CD14-positive monocyte (primary cell): ENCODE data around the gene TRA2B. TPM values are rescaled to one million over a fixed set of nuclear protein-coding genes. Genes with fewer than 3 reads are reported as not detected.

Source experiments
- DNase-seq, 3 donors: peaks; one replicate each; pipeline ENCODE4 v3.0.0-alpha.2; 2011 to 2022
- H2AFZ ChIP-seq: 2 replicates; pipeline ENCODE4 v1.6.0; 2012; ENCODE audit warnings: mild to moderate bottlenecking, low read depth, low read length, inconsistent platforms; ENCODE audit not compliant: insufficient read depth, poor library complexity, severe bottlenecking
- H3K27ac ChIP-seq, 2 donors: 1 replicate in 1 of 2; 2 replicates in 1 of 2; pipeline ENCODE4 v1.5.1; 2012 to 2013; ENCODE audit warnings: low read length in 2 of 2, control low read depth in 1 of 2, inconsistent platforms in 1 of 2, low read depth in 1 of 2, mild to moderate bottlenecking in 1 of 2
- H3K27me3 ChIP-seq, 2 donors: one replicate each; pipeline versions ENCODE4 v1.6.0 to v1.6.1; 2011 to 2013; ENCODE audit warnings: low read length in 2 of 2; ENCODE audit not compliant: control insufficient read depth in 2 of 2, insufficient read depth in 2 of 2
- H3K36me3 ChIP-seq, 2 donors: replicated peaks in 1 of 2; 1 replicate in 1 of 2; 2 replicates in 1 of 2; pipeline versions ENCODE4 v1.5.1 to v1.6.1; 2012 to 2013; ENCODE audit warnings: low read length in 2 of 2, control low read depth in 1 of 2, inconsistent platforms in 1 of 2, mild to moderate bottlenecking in 1 of 2; ENCODE audit not compliant: insufficient read depth in 2 of 2, control insufficient read depth in 1 of 2
- H3K4me1 ChIP-seq, 2 donors: 1 replicate in 1 of 2; 2 replicates in 1 of 2; pipeline versions ENCODE4 v1.5.1 to v1.6.1; 2012 to 2013; ENCODE audit warnings: low read length in 2 of 2, control low read depth in 1 of 2, inconsistent platforms in 1 of 2, mild to moderate bottlenecking in 1 of 2, moderate library complexity in 1 of 2; ENCODE audit not compliant: insufficient read depth in 2 of 2, control insufficient read depth in 1 of 2
- H3K4me2 ChIP-seq: replicated peaks from 2 replicates; pipeline ENCODE3; 2012; ENCODE audit warnings: low read length, moderate library complexity, mild to moderate bottlenecking; ENCODE audit not compliant: poor library complexity, severe bottlenecking; ENCODE audit errors: extremely low read depth
- H3K4me3 ChIP-seq, 3 experiments: fragments of 200-600 bp in 1 of 3; sonication (generic) in 1 of 3; replicated peaks in 1 of 3; 1 replicate in 2 of 3; 2 replicates in 1 of 3; pipeline ENCODE4 v1.5.1; 2011 to 2013; ENCODE audit warnings: low read length in 3 of 3, mild to moderate bottlenecking in 3 of 3, control low read depth in 2 of 3, low read depth in 2 of 3, inconsistent platforms in 1 of 3, moderate library complexity in 1 of 3
- H3K79me2 ChIP-seq: 2 replicates; pipeline ENCODE4 v1.6.0; 2012; ENCODE audit warnings: mild to moderate bottlenecking, control low read depth, inconsistent platforms, low read length, moderate library complexity; ENCODE audit not compliant: insufficient read depth
- H3K9ac ChIP-seq: 2 replicates; pipeline ENCODE4 v1.6.0; 2017; ENCODE audit warnings: low read length, mild to moderate bottlenecking; ENCODE audit not compliant: insufficient read depth, poor library complexity, severe bottlenecking
- H3K9me3 ChIP-seq, 2 donors: replicated peaks in 1 of 2; 1 replicate in 1 of 2; 2 replicates in 1 of 2; pipeline versions ENCODE4 v1.5.1 to v1.6.1; 2012 to 2013; ENCODE audit warnings: low read length in 2 of 2, control low read depth in 1 of 2; ENCODE audit not compliant: control insufficient read depth in 1 of 2, insufficient read depth in 1 of 2
- H4K20me1 ChIP-seq: 2 replicates; pipeline ENCODE4 v1.6.0; 2012; ENCODE audit warnings: mild to moderate bottlenecking, low read length, control low read depth, moderate library complexity; ENCODE audit not compliant: insufficient read depth
- H3K27ac Mint-ChIP-seq, 7 donors: one replicate each; pipeline ENCODE4 v1.8.0; 2020; ENCODE audit warnings: mild to moderate bottlenecking in 7 of 7, mixed read lengths in 7 of 7, moderate library complexity in 6 of 7, inconsistent platforms in 2 of 7
- H3K27me3 Mint-ChIP-seq, 3 donors: one replicate each; pipeline ENCODE4 v1.8.0; 2021 to 2022; ENCODE audit warnings: low read depth in 3 of 3, mild to moderate bottlenecking in 3 of 3, mixed read lengths in 3 of 3, moderate library complexity in 3 of 3, inconsistent platforms in 1 of 3
- H3K36me3 Mint-ChIP-seq, 2 donors: one replicate each; pipeline ENCODE4 v1.8.0; 2020; ENCODE audit warnings: mixed read lengths in 2 of 2, inconsistent platforms in 1 of 2, mild to moderate bottlenecking in 1 of 2
- H3K4me1 Mint-ChIP-seq: one replicate; pipeline ENCODE4 v1.8.0; 2020; ENCODE audit warnings: mild to moderate bottlenecking, mixed read lengths
- H3K4me3 Mint-ChIP-seq, 2 donors: one replicate each; pipeline ENCODE4 v1.8.0; 2020; ENCODE audit warnings: mild to moderate bottlenecking in 2 of 2, mixed read lengths in 2 of 2, moderate library complexity in 1 of 2
- H3K9me3 Mint-ChIP-seq, 7 donors: one replicate each; pipeline ENCODE4 v1.8.0; 2020 to 2022; ENCODE audit warnings: mixed read lengths in 7 of 7, mild to moderate bottlenecking in 6 of 7, moderate library complexity in 6 of 7, inconsistent platforms in 2 of 7
- WGBS: methylation state at CpG from one replicate; pipeline ENCODE4 v1.1.5; 2013; ENCODE audit warnings: missing lambda C conversion rate; ENCODE audit not compliant: insufficient coverage; 5-methylcytosine and 5-hydroxymethylcytosine counted together
- intact Hi-C, 2 donors: fragments of 100-400 bp; cut with micrococcal nuclease; formaldehyde crosslinking; loops; one replicate each; pipeline versions ENCODE4 v1.15.0 to v1.15.1; 2023
- polyA plus RNA-seq, 3 donors: library from polyadenylated mRNA; depleted of rRNA in 1 of 3; unstranded in 2 of 3; stranded (reverse) in 1 of 3; fragments of 300-500 nt in 2 of 3; fragments of >200 nt in 1 of 3; fragmentation: Illumina TruSeq in 2 of 3; gene quantifications; 1 replicate in 2 of 3; 2 replicates in 1 of 3; pipeline ENCODE4 v1.2.3, GENCODE V29; 2012 to 2021
- TF ChIP-seq, protein P1 (sequence below): fragments of 200-600 bp; IDR thresholded peaks from one replicate; pipeline ENCODE4 v1.8.0; 2022; ENCODE audit warnings: antibody characterized with exemption, mild to moderate bottlenecking

TRA2B gene
- polyA plus RNA-seq, 3 donors = 99.9 to 507 (median 121) TPM

DNA sequence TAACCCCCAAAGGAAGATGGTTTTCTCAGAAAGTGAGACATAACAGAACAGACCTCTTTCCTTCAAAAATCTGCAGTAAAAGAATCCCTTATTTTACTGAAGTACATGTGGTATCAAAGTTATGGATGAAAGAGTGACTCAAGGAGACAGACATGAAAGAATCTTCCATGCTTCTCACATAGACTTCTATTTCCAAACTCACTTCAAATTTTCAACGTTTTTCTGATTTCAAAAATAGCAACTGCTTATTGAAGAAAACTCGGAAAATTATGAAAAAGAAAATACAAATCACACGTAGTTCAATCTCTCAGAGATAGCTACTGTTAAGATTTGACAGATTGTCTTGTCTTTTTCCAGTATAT, 39.8 kb upstream of the TRA2B start:
- intact Hi-C loops = no loop called here
- Mint-ChIP-seq H3K9me3 (peaks cover 0 to 3% (median 0%) of the 10 kb centered on the region in 7 donors), H3K4me3 (no peak overlapping the region), H3K4me1 (peaks cover 10% of the 10 kb centered on the region), H3K27ac (no peak overlapping the region), H3K27me3 (peaks cover 0 to 9% (median 1%) of the 10 kb centered on the region in 3 donors), H3K36me3 (peaks cover 0 to 12% of the 10 kb centered on the region in 2 donors)
- TF ChIP-seq, protein P1, sequence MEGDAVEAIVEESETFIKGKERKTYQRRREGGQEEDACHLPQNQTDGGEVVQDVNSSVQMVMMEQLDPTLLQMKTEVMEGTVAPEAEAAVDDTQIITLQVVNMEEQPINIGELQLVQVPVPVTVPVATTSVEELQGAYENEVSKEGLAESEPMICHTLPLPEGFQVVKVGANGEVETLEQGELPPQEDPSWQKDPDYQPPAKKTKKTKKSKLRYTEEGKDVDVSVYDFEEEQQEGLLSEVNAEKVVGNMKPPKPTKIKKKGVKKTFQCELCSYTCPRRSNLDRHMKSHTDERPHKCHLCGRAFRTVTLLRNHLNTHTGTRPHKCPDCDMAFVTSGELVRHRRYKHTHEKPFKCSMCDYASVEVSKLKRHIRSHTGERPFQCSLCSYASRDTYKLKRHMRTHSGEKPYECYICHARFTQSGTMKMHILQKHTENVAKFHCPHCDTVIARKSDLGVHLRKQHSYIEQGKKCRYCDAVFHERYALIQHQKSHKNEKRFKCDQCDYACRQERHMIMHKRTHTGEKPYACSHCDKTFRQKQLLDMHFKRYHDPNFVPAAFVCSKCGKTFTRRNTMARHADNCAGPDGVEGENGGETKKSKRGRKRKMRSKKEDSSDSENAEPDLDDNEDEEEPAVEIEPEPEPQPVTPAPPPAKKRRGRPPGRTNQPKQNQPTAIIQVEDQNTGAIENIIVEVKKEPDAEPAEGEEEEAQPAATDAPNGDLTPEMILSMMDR = peak; percentile 31
- Histone ChIP-seq H3K4me2 (no peak overlapping the region), H3K9ac (no peak overlapping the region), H3K79me2 (no peaks in the 10 kb centered on the region), H3K4me1 (no peaks in the 10 kb centered on the region), H2AFZ (no peak overlapping the region), H3K4me3 (no peak overlapping the region), H4K20me1 (no peaks in the 10 kb centered on the region), H3K27me3 (no peaks in the 10 kb centered on the region), H3K9me3 (no peaks in the 10 kb centered on the region), H3K36me3 (no peaks in the 10 kb centered on the region), H3K27ac (no peak overlapping the region)
- no CpG with 5 or more reads among the region's 3 CpGs for WGBS
- DNase-seq = no peak

DNA sequence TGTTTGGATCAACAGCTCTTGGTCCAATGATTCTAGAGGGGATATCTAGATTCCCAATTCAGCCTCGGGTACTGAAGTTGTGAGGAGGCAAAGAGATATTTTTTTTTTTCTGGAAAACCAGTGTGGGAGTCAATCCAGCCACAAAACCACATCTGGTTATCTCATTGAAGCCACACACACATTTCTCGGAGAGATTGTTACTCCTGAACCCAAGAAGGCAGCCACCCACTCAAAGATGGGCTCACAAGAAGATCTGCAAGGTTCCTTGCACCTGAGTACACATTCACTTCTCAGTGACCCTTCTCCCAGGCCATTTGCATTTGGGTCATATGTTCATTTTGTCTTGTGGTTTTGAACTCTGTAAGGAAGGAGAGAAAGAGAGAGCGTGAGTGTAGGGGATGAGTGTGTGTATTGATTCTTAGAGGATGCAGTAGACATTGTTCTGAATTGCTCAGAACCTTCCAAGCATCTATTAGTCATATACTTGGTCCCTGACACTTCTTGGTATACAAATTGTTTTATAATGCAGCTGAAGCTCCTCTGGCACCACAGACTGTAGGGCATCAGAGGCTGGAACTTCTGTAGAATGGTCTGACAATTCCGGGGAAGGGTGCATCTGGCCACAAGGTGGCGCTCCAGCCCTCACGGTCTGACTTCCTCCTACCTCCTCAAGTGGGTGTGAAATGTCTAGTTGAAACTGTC, 39.3 kb upstream of the TRA2B start:
- H3K27ac Mint-ChIP-seq = no peak overlapping the region
- peak; percentile 61 to 76 (median 68) for DNase-seq
- intact Hi-C loops = no loop called here
- Histone ChIP-seq H3K36me3 (no peaks in the 10 kb centered on the region), H3K9ac (no peak overlapping the region), H3K4me3 (no peak overlapping the region), H4K20me1 (no peaks in the 10 kb centered on the region), H3K27me3 (no peaks in the 10 kb centered on the region), H3K27ac (no peak overlapping the region), H3K4me2 (no peak overlapping the region), H2AFZ (no peak overlapping the region), H3K4me1 (no peaks in the 10 kb centered on the region), H3K9me3 (no peaks in the 10 kb centered on the region), H3K79me2 (no peaks in the 10 kb centered on the region)
- peaks cover 0 to 8% (median 1%) of the 10 kb centered on the region in 3 donors for H3K27me3 Mint-ChIP-seq
- H3K4me3 Mint-ChIP-seq = no peak overlapping the region
- TF ChIP-seq, protein P1 = peak; percentile 93
- peaks cover 0 to 3% (median 0%) of the 10 kb centered on the region in 7 donors for H3K9me3 Mint-ChIP-seq
- peaks cover 0 to 15% of the 10 kb centered on the region in 2 donors for H3K36me3 Mint-ChIP-seq
- peaks cover 5% of the 10 kb centered on the region for H3K4me1 Mint-ChIP-seq
- 44% methylated on average over 1 of the region's 6 CpGs for WGBS
